Transverse colon (tissue), 4 donors: Measurements from ENCODE around the gene FMO4.

Source experiments
- CTCF ChIP-seq, 5 experiments: fragments of 200-600 bp in 3 of 5; fragments of 450-650 bp in 2 of 5; sonication (generic) in 3 of 5; IDR thresholded peaks; 1 replicate in 2 of 5; 2 replicates in 3 of 5; pipeline ENCODE4 v1.5.1; 2016 to 2017; ENCODE audit warnings: antibody characterized with exemption in 5 of 5, inconsistent platforms in 3 of 5, mild to moderate bottlenecking in 2 of 5, moderate library complexity in 1 of 5
- POLR2A ChIP-seq: fragments of 450-650 bp; IDR thresholded peaks from one replicate; pipeline ENCODE4 v1.6.1; 2016; ENCODE audit warnings: antibody characterized with exemption, mild to moderate bottlenecking, moderate library complexity
- POLR2AphosphoS5 ChIP-seq, 3 donors: sonication (generic); formaldehyde crosslinking; IDR thresholded peaks; one replicate each; pipeline ENCODE4 v1.6.1; 2016; ENCODE audit warnings: antibody characterized with exemption in 3 of 3

- TF ChIP-seq POLR2AphosphoS5 (IDR thresholded peaks at IDR 0.05) (peak; percentile 55 to 90 (median 84)), POLR2A (peak; percentile 65), CTCF (IDR thresholded peaks at IDR 0.05) (peak; percentile 65 to 91 (median 78))
These were observed at the start of gene FMO4 for GRCh38 chr1:171313835-171314320.
